ENCODE measurements around the gene LYAR.

- TF ChIP-seq CTCF (conservative IDR thresholded peaks at IDR 0.05 in 1 of 2, IDR thresholded peaks at IDR 0.05 in 1 of 2; ENCODE audit: extremely low read depth in 1 of 2, insufficient read depth in 1 of 2, low read depth in 1 of 2, low read length in 2 of 2) (no peak), EZH2 (IDR thresholded peaks at IDR 0.05; ENCODE audit: borderline replicate concordance, low read length) (no peak)
Measured at GRCh38 chr4:4249866-4250265, 40.1 kb downstream of the LYAR start.
